Measurements from ENCODE around the gene LIN7B.
A peak's percentile ranks its signal among the peaks of the same experiment; 100 is the strongest.

The LIN7B gene, protein sequence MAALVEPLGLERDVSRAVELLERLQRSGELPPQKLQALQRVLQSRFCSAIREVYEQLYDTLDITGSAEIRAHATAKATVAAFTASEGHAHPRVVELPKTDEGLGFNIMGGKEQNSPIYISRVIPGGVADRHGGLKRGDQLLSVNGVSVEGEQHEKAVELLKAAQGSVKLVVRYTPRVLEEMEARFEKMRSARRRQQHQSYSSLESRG

DNA sequence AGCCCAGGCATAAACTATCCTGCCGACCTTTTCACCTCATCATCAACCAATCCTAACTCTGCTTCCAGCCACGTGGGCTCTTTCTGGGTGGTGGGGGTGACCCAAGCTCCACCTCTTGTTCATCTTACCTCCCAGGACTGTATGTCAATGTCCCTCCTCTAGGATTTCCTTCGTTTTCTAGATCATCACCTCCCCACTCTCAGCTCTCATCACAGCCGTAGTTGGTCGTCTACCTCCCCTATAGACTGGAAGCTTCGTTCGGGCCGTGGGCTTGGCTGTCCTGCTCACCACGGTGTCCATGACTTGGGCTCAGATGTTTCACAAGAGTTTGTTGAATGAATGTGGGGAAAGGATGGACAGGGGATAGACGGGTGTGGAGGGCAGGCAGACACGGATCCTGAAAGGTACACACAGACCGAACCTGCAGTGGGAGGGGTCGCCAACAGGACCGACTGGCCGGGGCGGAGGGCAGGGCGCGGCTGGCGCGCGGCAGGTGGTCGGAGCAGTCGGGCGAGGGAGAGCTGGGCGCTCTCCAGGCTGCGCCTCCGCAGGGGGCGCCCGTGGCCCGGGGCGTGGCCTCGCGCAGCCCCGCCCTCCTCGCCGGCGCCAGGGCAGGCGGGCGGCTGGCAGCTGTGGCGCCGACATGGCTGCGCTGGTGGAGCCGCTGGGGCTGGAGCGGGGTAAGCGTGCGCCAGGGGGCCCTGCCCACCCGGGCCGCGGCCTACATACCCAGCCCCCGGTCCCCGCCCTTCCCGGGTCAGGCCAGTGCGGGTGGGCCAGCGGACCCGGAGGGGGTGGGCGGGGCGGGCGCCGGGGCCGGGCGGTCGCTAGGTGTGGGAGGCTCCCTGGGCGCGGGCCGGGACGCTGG, at the start of gene LIN7B:
LIN7B (plus strand) TSS at position 609 of the 868 bp plus-strand sequence; CDS start at position 644, 35 bp downstream.
- DNase-seq = peak; percentile 77

DNA sequence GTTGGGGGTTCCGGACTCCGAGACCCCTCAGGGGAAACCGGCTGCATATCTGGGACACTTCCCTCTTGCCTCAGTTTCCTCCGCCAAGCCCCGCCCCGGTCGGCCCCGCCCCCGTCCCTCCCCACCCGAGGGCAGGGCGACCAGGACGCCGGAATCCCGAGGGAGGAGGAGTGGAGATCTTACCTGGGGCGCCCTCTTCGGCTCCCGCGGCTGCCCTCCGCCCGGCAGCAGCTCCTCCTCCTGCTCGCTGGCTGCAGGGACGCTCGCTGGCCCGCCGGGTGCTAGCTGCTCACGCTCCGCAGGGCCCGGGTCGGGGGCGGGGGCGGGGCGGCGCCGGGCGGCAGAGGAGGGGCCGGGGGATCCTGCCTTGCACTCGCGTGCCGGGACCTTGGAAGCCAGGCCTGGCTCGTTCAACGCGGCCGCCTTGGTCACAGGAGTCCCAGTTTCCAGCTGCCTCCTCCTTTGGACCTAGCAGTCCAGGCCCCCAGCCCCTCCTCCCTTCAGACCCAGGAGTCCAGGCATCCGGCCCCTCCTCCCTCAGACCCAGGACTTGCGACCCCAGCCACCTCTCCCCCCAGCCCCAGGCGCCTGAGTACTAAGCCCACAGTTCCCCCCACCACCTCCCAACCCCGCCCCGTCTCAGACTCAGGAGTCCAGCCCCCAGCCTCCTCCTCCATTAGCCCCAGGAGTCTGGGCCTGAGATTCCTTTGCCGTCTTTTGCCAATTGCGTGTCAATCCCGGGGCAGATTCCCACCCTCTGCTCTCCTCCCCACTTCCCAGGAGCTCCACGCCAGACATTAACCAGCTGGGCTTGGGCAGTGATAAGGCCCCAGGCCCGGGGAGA, 49.2 kb upstream of the LIN7B start, which contains the start of gene NTF4:
NTF4 (minus strand) TSS at position 51 of the 844 bp plus-strand sequence. CDS start 2,821 bp downstream, outside the sequence.
- DNase-seq = no peak

DNA sequence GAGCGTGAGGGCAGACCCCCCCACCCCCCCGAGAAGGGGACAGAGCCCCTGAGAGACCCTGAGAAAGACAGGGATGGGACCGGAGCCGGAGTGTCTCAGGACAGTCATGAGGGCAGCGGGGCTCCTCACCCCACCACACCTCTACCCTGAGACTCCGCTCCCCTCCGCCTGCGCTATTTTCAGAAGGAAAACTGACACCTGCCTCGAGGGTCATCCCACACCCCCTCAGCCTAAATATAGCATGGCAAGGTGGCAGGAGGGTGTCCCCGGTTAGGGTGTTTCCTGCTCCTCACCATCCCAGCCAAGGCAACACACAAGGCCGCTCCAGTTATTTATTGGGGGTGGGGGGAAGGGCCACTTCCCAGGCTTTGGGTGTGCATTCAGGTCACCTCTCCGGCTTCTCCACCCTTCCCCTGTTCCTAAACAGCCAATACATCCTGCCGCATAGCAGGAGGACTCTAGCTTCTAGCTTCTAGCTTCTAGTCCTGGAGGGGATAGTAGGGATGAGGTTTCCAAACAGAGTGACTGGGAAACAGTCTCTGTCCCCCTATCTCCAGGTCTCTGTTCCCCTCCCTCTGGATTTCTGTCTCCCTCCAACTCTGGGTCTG, 48.2 kb upstream of the LIN7B start:
- no peak for DNase-seq

DNA sequence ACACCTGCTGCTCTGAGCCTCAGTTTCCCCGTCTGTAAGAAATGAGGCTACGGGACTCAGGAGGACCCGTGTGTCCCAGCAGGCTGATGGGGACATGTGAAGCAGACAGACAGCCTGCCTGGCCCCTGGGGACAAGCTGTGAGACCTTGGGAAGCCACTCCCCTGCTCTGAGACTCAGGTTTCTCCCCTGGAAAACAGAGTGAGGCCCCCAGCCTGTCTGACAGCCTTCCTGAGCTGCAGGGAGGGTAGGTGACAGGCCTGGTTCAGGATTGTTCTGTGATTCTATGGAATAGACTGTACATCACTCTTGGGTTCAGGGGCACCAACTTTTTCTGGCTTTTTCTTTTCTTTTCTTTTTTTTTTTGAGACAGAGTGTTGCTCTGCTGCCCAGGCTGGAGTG, 46.6 kb upstream of the LIN7B start:
- no peak for DNase-seq

DNA sequence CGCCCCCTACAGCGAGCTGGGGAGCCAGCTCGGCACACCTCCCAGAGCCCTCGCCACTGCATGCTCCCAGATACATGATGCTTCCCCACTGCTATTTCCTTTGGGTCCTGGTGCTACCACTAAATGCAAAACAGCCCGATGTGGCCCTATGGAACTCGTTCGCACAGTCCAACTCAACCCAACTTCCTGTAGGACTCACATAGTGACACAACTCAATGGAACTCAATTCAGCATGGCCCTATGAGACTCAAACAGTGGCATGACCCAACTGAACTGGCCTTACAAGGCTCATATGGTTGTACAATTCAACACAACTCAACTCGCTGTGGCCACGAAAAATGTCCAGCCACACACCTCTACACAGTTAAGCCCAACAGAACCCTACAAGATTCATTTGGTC, 45.1 kb upstream of the LIN7B start:
- DNase-seq = no peak

DNA sequence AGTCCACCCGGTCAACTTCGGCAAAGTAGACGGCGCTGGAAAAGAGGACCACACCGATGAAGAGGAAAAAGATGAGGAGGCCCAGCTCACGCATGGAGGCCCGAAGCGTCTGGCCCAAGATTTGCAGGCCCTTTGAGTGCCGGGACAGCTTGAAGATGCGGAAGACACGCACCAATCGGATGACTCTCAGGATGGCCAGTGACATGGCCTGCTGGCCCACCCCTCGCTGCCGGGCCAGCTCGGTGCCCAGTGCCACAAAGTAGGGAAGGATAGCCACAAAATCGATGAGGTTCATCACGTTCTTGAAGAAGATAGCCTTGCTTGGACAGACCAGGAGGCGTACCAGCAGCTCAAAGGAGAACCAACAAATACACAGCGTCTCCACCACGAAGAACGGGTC, 43.8 kb upstream of the LIN7B start:
- DNase-seq = no peak

DNA sequence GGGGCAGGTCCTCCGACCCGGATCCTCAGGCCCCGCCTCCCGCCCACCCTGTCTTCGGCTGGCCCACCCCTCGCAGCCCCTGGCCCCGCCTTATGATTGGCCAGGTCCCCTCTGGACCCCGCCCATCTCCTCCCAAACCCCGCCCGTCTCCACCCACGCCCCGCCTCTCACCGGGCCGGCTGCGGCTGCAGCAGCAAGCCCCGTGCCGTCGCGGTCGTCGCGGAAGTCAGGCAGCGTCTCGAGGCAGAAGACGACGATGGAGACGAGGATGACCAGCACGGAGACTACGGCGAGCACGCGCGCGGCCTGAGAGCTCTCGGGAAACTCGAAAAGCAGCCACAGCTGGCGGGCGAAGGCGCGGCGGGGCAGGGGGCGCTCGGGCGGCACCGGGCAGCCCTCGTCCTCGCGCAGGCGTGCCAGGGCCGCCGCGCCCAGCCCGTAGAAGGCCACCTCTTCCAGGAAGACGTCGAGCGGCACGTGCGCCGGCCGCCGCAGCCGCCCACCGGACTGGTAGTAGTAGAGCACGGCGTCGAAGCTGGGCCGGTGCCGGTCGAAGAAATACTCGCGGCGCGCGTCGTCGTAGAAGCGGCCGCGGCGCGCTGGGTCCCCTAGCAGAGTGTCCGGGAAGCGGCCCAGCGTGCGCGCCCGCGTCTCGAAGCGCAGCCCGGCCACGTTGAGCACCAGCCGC, 42.2 kb upstream of the LIN7B start:
- DNase-seq = peak; percentile 25

DNA sequence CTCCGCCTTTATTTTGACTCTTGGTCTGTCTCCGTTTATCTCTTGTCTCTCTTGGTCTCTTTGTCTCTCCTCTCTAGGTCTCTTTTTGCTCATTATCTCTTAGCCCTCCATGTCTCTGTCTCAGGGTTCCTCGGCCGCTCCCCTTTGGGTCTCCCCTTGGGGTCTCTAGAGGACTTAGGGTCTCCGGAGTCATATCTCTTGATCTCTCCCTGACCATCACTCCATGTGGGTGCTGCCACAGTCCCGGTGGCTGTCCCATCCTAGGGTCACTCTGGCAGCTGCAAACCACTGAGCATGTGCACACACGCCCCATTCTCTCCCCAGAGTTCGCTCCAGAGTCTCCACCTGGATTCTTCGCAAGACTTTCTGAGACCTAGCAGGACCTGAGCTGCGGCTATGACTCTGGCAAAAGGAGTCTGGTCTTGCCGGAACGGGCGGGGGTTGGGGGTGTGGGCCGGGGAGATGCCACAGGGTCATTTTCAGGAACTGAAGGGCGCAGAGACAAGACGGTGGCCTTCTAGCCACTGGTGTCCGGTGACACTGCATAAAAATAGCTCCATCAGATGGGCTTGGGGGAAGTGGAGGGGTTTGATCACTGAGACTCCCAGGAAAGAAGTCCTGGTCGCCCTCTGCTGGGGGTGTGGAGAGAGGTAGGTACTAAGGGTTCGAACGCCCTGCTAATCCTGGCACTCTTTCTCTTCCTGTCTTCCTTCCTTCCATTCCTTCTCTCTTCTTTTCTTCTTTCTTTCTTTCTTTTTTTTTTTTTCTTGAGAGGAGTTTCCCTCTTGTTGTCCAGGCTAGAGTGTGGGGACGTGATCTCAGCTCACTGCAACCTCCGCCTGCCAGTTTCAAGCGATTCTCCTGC, 40.4 kb upstream of the LIN7B start:
- no peak for DNase-seq

DNA sequence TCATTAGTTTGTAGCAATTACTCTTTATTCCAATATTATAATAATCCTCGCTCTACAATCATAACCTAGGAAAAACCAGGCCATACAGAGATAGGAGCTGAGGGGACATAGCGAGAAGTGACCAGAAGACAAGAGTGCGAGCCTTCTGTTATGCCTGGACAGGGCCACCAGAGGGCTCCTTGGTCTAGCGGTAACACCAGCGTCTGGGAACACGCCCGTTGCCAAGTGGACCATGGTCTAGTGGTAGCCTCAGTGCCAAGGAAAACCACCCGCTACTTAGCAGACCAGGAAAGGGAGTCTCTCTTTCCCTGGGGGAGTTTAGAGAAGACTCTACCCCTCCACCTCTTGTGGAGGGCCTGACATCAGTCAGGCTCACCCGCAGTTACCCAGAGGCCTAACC, 39.3 kb upstream of the LIN7B start:
- peak; percentile 23 for DNase-seq

DNA sequence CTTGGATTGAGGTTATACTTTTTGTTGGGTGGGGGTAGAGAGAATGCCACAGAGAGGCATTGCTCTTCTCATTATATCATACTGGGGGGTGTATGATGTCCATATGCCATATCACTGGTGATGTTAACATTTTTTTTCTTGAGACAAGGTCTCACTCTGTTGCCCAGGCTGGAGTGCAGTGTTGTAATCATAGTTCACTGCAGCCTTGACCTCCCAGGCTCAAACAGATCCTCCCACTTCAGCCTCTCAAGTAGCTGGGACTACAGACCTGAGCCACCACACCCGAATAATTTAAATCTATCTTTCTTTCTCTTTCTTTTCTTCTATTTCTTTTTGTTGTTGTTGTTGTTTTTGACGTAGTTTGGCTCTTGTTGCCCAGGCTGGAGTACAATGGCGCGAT, 33.8 kb upstream of the LIN7B start:
- DNase-seq = no peak

DNA sequence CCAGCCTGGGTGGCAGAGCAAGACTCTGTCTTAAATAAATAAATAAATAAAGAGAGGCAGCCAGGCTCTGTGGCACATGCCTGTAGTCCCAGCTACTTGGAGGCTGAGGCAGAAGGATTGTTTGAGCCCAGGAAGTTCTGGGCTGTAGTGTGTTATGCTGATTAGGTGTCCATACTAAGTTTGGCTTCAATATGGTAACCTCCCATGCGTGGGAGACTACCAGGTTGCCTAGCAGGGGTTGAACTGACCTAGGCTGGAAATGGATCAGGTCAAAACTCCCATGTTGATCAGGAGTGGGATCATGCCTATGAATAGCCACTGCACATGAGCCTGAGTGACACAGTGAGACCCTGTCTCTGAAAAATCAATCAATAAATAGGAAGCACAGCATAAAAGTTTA, 32.9 kb upstream of the LIN7B start:
- DNase-seq = no peak

DNA sequence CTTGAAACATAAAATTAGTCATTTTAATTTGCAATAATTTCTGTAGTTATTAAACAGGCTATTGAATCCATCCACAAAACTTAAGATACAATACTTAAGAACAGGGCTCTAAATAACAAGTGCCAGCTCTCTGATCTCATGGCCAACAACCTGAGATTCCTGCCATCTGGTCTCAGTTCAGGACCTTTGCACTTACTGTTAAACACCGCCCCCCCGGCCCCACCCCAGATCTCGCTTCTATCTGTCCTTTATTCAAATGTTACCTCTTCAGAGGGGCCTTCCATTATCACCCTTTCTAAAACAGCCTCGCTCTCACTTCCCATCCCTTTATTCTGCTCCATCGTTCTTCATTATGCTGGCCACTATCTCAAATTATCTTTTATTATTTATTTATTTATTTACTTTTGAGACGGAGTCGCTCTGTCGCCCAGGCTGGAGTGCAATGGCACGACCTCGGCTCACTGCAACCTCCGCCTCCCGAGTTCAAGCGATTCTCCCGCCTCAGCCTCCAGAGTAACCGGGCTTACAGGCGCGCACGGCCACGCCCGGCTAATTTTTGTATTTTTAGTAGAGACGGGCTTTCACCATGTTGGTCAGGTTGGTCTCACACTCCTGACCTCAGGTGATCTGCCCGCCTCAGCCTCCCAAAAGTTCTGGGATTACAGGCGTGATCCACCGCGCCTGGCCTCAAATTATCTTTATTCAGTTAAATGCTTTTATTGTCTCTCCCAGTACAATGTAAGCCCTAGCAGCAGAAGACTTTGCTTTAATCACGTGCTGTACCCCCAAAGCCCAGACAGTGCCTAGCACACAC, 29.8 kb upstream of the LIN7B start:
- DNase-seq = no peak

DNA sequence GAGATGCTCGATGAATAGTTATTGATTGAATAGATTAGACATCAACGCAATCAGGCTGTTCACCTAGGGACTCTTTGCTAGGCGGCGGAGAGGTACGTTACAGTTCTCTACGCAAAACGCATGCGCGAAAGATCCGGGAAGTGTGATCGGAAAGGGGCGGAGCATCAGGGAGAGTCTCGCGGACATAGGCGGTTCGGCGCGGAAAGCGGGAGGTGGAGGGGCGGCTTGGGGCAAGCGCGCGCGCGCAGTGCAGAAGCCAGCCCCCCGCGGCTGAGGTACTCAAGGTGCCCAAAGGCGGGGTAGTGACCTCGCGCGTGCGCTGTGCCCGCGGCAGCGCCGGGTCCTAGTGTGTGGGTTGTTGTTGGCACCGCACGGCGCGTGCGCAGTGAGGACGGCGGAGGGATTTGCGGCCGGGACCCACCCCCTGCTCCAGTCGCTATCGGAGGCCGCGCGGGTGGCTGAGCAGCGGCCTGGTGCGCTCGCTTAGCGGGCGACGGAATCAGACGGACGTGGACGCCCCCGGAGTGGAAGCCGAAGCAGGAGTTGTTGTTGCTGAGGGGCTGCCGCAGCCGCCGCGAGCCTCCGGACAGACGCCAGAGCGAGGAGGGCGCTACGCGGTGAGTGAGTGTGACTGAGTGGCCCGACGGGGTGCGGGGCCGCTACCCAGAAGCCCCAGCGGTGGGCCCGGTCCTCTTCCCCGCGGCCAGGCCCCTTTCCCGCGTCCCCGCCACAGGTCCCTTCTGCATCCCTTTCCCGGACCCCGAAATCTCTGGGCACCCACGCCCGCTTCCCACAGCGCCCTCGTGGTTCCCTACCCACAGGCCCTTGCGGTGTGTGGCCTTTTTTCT, 28.9 kb upstream of the LIN7B start, which contains the start of gene SNRNP70:
SNRNP70 (plus strand) TSS at position 432 of the 848 bp plus-strand sequence. CDS start 964 bp downstream, outside the sequence.
- peak; percentile 99 for DNase-seq

DNA sequence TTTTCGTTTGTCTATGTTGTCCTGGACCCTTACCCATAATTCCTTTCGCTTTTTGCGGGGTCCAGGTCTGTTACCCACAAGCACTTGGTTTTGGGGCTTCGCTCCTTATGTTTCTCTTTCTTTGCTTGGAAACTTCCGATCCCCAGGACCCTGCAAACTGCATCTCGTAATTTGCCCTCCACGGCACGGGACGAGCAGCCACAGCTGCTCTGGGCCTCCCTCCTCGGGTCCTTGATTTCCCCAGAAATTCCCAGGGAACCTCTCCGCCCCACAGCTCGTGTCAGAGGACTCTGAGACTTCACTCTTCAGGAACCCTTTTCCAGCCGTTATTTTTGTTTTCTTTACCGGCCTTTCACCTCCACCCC, 28.3 kb upstream of the LIN7B start:
- DNase-seq = no peak

DNA sequence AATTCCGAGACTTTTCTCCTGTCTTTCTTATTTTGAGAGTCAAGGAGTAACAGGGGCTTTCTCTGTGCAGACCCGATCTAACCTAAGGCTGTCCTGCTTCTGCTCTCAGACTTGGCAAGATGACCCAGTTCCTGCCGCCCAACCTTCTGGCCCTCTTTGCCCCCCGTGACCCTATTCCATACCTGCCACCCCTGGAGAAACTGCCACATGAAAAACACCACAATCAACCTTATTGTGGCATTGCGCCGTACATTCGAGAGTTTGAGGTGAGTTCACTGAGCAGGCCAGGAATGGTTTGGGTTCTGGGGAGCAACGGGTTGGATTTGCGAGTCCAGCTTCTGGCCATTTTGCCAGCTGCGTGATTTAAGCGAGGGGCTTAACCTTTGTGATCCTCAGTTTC, 27.9 kb upstream of the LIN7B start:
- DNase-seq = no peak

DNA sequence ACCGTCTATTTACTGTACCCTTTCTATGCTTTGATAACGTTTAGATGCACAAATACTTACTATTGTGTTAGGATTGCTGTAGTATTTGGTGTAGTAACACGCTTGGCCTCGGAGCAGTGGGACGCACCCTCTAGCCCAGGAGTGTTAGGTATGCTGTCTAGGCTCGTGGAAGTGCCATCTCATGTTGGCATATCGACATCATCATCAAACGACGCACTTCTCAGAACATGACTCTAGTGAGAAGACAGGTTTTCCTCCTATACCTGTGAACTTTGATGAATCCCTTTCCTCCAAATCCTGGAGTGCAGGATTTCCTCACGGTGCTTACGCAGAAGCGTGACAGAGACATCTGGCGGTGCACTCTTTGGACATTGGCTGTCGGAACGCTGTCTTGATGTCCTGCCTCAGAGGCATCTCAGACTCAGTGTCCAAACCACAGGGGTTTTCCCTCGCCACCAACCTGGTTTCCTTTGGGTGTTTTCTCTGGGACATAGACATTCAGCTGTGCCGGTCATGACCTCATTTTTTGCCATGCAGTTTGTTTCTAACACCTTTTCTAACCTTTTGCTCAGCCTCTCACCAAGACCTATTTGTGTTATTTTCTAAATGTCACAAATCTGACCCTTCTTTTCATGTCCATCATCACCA, 22.7 kb upstream of the LIN7B start:
- DNase-seq = no peak

DNA sequence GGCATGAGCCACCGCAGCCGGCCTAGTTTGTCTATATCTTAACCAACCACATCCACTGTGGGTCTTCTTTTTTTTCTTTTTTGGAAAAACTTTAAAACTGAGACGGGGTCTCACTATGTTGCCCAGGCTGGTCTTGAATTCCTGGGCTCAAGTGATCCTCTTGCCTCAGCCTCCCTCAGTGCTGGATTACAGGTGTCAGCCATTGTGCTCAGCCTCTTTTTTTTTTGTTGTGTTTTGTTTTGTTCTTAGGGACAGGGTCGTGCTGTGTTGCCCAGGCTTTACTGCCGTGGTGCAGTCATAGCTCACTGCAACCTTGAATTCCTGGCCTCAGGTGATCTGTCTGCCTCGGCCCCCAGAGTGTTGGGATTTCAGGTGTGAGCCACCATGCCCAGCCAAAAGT, 21.5 kb upstream of the LIN7B start:
- no peak for DNase-seq
